Liver (tissue), 9 donors: ENCODE measurements around the gene TAPBPL. TPM values are rescaled to one million over a fixed set of nuclear protein-coding genes. Genes with fewer than 3 reads are reported as not detected.

Experiments
- DNase-seq: peaks from one replicate; pipeline ENCODE4 v3.0.0-alpha.2; 2017; ENCODE audit warnings: low spot score
- H3K27ac ChIP-seq, 2 donors: one replicate each; pipeline ENCODE4 v1.7.0; 2013; ENCODE audit warnings: inconsistent platforms in 2 of 2, low read length in 2 of 2, control low read depth in 1 of 2, low read depth in 1 of 2, mild to moderate bottlenecking in 1 of 2
- H3K27me3 ChIP-seq, 4 donors: one replicate each; pipeline versions ENCODE4 v1.6.1 to v1.7.0; 2013; ENCODE audit warnings: low read length in 3 of 4, inconsistent platforms in 1 of 4, mild to moderate bottlenecking in 1 of 4, moderate library complexity in 1 of 4; ENCODE audit not compliant: control insufficient read depth in 4 of 4, insufficient read depth in 4 of 4
- H3K36me3 ChIP-seq, 4 donors: one replicate each; pipeline versions ENCODE4 v1.6.1 to v1.7.0; 2013; ENCODE audit warnings: low read length in 3 of 4, mild to moderate bottlenecking in 3 of 4, low read depth in 1 of 4, moderate library complexity in 1 of 4; ENCODE audit not compliant: control insufficient read depth in 4 of 4, insufficient read depth in 3 of 4
- H3K4me1 ChIP-seq, 4 donors: one replicate each; pipeline versions ENCODE4 v1.6.1 to v1.7.0; 2013; ENCODE audit warnings: low read length in 3 of 4, mild to moderate bottlenecking in 3 of 4, moderate library complexity in 1 of 4; ENCODE audit not compliant: control insufficient read depth in 4 of 4, insufficient read depth in 4 of 4
- H3K4me3 ChIP-seq, 3 donors: one replicate each; pipeline versions ENCODE4 v1.6.1 to v1.7.0; 2013; ENCODE audit warnings: low read length in 3 of 3, control low read depth in 1 of 3, low read depth in 1 of 3, mild to moderate bottlenecking in 1 of 3
- H3K9ac ChIP-seq, 2 donors: one replicate each; pipeline ENCODE4 v1.7.0; 2013; ENCODE audit warnings: low read length in 2 of 2, mild to moderate bottlenecking in 2 of 2, moderate library complexity in 2 of 2, control low read depth in 1 of 2, low read depth in 1 of 2
- H3K9me3 ChIP-seq, 4 donors: one replicate each; pipeline versions ENCODE4 v1.6.1 to v1.7.0; 2013; ENCODE audit warnings: low read length in 3 of 4; ENCODE audit not compliant: control insufficient read depth in 4 of 4
- ATF3 ChIP-seq: IDR thresholded peaks from 2 replicates; pipeline ENCODE4 v1.6.1; 2016; ENCODE audit warnings: antibody characterized with exemption
- CTCF ChIP-seq: fragments of 150-350 bp; IDR thresholded peaks from 2 replicates; pipeline ENCODE4 v1.5.1; 2017; ENCODE audit warnings: improper control_type of control experiment, low read depth, low read length; ENCODE audit not compliant: missing input control
- EGR1 ChIP-seq, 2 donors: IDR thresholded peaks; 2 replicates each; pipeline ENCODE4 v1.6.1; 2016 to 2018; ENCODE audit warnings: antibody characterized with exemption in 2 of 2, low read depth in 2 of 2
- FOXA1 ChIP-seq: IDR thresholded peaks from 2 replicates; pipeline ENCODE4 v1.6.1; 2016; ENCODE audit warnings: antibody characterized with exemption
- FOXA2 ChIP-seq: IDR thresholded peaks from 2 replicates; pipeline ENCODE4 v1.6.1; 2016; ENCODE audit warnings: antibody characterized with exemption
- GABPA ChIP-seq, 2 donors: IDR thresholded peaks in 1 of 2; conservative IDR thresholded peaks in 1 of 2; 2 replicates each; pipeline ENCODE4 v1.6.1; 2016; ENCODE audit warnings: antibody characterized with exemption in 2 of 2, mild to moderate bottlenecking in 1 of 2, moderate library complexity in 1 of 2
- HNF4A ChIP-seq, 2 donors: conservative IDR thresholded peaks; 2 replicates each; pipeline ENCODE4 v1.6.1; 2016; ENCODE audit warnings: antibody characterized with exemption in 2 of 2, mild to moderate bottlenecking in 2 of 2
- HNF4G ChIP-seq: IDR thresholded peaks from 2 replicates; pipeline ENCODE4 v1.6.1; 2016; ENCODE audit warnings: antibody characterized with exemption
- JUND ChIP-seq, 2 donors: IDR thresholded peaks; 2 replicates each; pipeline ENCODE4 v1.6.1; 2016; ENCODE audit warnings: antibody characterized with exemption in 2 of 2
- MAX ChIP-seq: IDR thresholded peaks from 2 replicates; pipeline ENCODE4 v1.6.1; 2016; ENCODE audit warnings: antibody characterized with exemption
- NR2F2 ChIP-seq: IDR thresholded peaks from 2 replicates; pipeline ENCODE4 v1.6.1; 2016; ENCODE audit warnings: antibody characterized with exemption
- RAD21 ChIP-seq, 2 donors: IDR thresholded peaks; 2 replicates each; pipeline ENCODE4 v1.6.1; 2016; ENCODE audit warnings: antibody characterized with exemption in 2 of 2, mild to moderate bottlenecking in 2 of 2
- REST ChIP-seq: IDR thresholded peaks from 2 replicates; pipeline ENCODE4 v1.6.1; 2016; ENCODE audit warnings: antibody characterized with exemption, mild to moderate bottlenecking
- RXRA ChIP-seq, 2 donors: IDR thresholded peaks; 2 replicates each; pipeline ENCODE4 v1.6.1; 2017 to 2018; ENCODE audit warnings: antibody characterized with exemption in 2 of 2, mild to moderate bottlenecking in 1 of 2
- SP1 ChIP-seq: IDR thresholded peaks from 2 replicates; pipeline ENCODE4 v1.6.1; 2018; ENCODE audit warnings: antibody characterized with exemption, mild to moderate bottlenecking
- TAF1 ChIP-seq: conservative IDR thresholded peaks from 2 replicates; pipeline ENCODE4 v1.6.1; 2016; ENCODE audit warnings: antibody characterized with exemption, mild to moderate bottlenecking
- YY1 ChIP-seq: IDR thresholded peaks from 2 replicates; pipeline ENCODE4 v1.6.1; 2016; ENCODE audit warnings: antibody characterized with exemption, mild to moderate bottlenecking
- ZBTB33 ChIP-seq: IDR thresholded peaks from 2 replicates; pipeline ENCODE4 v1.6.1; 2016; ENCODE audit warnings: antibody characterized with exemption
- WGBS: extraction: QIAGEN DNeasy Blood & Tissue Kit; methylation state at CpG from one replicate; pipeline ENCODE4 v1.1.7; 2013; 5-methylcytosine and 5-hydroxymethylcytosine counted together
- polyA plus RNA-seq, 2 donors: library from polyadenylated mRNA; stranded (reverse) in 1 of 2; unstranded in 1 of 2; fragments of 200-250 nt in 1 of 2; fragments of >200 nt in 1 of 2; fragmentation: Nextera tagmentation in 1 of 2; extraction: Ambion mirVana in 1 of 2; gene quantifications; one replicate each; pipeline versions ENCODE4 v1.2.1 to v1.2.3, GENCODE V29; 2013 to 2015
- total RNA-seq, 2 donors: library from RNA; depleted of rRNA; stranded (reverse); fragments of >200 nt; gene quantifications; one replicate each; pipeline ENCODE4 v1.2.3, GENCODE V29; 2014
- donor health status: healthy.
- donor health status: healthy.
- donor health status: healthy.
- donor health status: healthy.
- donor health status: healthy.

TAPBPL gene
- total and polyA plus RNA-seq, 4 donors, result 9.5 to 32.9 (median 19.0) TPM

GRCh38 chr12:6470375-6471163 lies 18.7 kb downstream of the TAPBPL start, which contains the start of gene VAMP1:
Gene VAMP1, minus strand, starts transcription at chr12:6470677. Its CDS starts 146 bp downstream, at chr12:6470531.
- Histone ChIP-seq H3K4me1 (peaks cover 10 to 32% (median 20%) of the 10 kb centered on the region in 4 donors), H3K36me3 (peaks cover 0 to 2% (median 0%) of the 10 kb centered on the region in 4 donors), H3K9ac (peak within 1 kb of the TSS; percentile 30 to 82), H3K27ac (peak within 1 kb of the TSS; percentile 86 to 90), H3K9me3 (no peaks in the 10 kb centered on the region), H3K4me3 (peak within 1 kb of the TSS; percentile 77 to 90 (median 78)), H3K27me3 (no peaks in the 10 kb centered on the region)
- peak; percentile 97 for DNase-seq
- TF ChIP-seq FOXA1 (peak; percentile 55), ATF3 (peak; percentile 56), MAX (peak; percentile 48), JUND (IDR thresholded peaks at IDR 0.05) (peak in 1 of 2 donors; percentile 13), EGR1 (IDR thresholded peaks at IDR 0.05; ENCODE audit: low read depth in 2 of 2) (peak in 1 of 2 donors; percentile 45), CTCF (peak; percentile 21), TAF1 (peak; percentile 95), YY1 (peak; percentile 90), ZBTB33 (no peak), GABPA (IDR thresholded peaks at IDR 0.05 in 1 of 2, conservative IDR thresholded peaks at IDR 0.05 in 1 of 2) (peak in 1 of 2 donors; percentile 79), RAD21 (IDR thresholded peaks at IDR 0.05) (no peak), FOXA2 (peak; percentile 21), HNF4A (conservative IDR thresholded peaks at IDR 0.05) (peak; percentile 33 to 41), REST (peak; percentile 94), RXRA (IDR thresholded peaks at IDR 0.05) (peak; percentile 49 to 64), NR2F2 (no peak), HNF4G (no peak), SP1 (peak; percentile 96)
- WGBS, result under 1% methylated on average over 69 of the region's 69 CpGs
